ENCODE data around the gene PLEKHD1.
"Not testable (repeated sequence)": the region's sequence is repeated elsewhere in the genome, so short reads cannot be mapped to it uniquely, and the experiment has no call there.

Gene PLEKHD1

DNA sequence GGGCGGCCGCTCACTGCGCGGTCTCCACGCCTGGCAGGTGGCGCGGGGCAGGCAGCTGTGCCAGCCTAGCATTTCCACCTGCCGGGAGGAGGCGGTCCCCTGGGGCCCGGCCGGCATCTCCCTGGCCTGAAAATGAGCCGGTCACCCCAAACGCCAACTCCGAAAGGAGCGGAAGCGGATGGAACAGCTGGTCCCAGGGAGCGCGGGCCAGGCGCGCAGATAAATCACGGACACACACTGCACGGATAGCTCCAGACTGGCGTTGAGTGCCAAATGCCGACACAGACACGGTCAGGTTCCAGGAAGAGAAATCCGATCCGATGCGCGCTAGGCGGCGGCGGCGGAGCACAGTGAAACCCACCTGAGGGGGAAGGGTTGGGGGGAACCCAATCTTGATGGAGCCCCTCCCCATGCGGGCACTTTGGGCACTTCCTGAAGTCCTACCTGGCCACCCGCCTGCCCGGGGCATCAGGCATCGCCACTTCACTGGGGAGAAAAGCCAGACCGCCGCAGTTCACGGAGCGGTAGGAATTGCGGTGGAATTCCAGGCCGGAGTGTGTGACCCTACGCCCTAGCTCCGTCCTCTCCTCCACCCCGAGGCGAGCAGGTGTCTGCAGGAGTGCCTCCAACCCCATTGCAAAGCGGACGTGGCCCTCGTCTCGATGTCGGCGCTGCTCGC lies 624 bp upstream of the PLEKHD1 start:
- no peak for DNase-seq

DNA sequence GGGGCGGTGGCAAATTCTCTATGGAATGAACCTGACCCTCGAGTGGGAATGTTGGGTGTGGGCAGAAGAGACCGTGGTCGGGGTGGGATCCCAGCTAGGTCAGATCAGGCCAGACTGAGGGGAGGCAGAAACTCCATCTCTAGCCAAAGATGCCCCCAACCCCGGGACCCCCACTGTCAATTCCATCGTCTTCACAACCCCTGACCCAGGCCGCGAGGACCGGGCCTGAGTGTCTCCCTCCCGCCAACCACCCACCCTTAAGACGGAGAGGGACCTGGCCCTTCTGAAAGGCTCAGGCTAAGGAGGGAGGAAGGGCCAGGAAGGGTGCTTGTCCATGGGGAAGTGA lies 760 bp downstream of the PLEKHD1 start:
- DNase-seq = no peak

DNA sequence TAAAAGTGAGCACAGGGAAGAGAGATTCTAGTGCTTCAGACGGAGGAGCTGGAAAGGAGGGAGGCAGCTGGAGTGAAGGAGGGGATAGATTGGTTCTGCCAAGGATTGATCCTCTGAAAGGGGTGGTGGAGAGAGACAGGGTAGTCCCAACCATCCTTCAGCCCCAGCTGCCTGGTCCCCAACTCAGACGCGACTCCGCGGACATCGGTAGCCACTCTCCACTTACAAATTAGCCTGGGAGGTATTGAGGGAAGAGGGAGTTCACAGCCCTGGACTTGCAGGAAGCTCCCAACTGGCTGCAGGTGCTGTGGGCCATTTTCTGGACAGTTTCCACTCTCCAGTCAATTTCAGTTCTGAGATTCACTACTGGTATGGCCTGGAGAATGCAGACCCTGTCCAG lies 1.2 kb downstream of the PLEKHD1 start:
- no peak for DNase-seq

- no peak for DNase-seq
Observed at GRCh38 chr14:69487226-69487625, 2.7 kb downstream of the PLEKHD1 start.

- DNase-seq = no peak
Observed at GRCh38 chr14:69487771-69488170, 3.2 kb downstream of the PLEKHD1 start.

DNA sequence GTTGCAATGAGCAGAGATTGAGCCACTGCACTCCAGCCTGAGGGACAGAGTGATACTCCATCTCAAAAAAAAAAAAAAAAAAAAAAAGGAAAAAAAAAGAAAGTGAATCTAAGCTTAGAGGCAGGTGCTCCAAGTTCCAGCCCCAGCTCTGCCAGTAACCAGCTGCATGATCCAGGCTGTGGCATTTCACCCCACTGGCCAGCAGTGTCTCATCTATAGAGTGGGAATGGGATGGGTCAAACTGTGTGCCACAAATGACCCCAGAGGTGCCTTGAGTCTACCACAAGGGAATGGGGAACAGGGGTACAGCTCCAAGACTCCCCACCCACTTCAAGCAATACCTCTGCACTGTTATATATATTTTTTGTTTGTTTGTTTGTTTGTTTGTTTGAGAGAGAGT lies 5.0 kb downstream of the PLEKHD1 start:
- DNase-seq = no peak

GRCh38 chr14:69490219-69490918 lies 5.8 kb downstream of the PLEKHD1 start:
- no peak for DNase-seq

DNA sequence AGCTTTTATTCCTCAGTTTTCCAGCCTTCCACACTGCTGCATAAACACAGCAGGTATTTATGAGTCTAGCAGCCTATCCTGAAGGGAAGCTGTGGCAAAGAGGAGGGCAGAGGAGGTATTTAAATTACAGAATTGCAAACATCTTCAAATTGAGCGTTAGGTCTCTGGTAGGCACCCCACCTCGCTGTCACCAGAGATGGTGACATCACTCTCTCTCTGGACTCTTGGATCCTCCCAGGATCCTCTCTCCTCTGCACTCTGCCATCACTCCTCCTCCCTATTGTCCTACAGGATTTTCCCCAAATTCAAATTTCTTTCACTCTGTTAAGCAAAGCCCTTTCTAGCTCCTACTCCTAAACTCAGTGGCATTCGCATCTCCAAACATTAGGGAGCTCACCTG lies 6.7 kb downstream of the PLEKHD1 start:
- no peak for DNase-seq

- DNase-seq = no peak
Observed at GRCh38 chr14:69493038-69493437, 8.5 kb downstream of the PLEKHD1 start.

DNA sequence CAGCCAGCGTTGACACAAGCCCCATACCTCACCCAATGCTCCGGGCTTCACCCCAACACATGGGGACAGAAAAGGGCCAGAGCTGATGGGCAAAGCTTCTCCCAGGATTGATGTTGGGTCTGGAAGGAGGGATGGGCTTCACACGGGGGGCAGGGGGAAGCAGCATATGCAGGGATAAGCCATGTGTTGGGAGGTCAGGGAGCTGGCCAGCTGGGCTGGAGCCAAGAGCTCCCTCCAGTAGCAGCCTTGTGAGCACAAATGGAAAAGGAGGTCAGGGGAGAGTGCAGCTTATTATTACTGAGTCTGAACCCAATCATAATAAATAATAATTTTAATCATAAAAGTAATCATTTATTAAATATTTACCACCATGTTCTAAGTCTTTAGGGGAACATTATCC lies 9.3 kb downstream of the PLEKHD1 start:
- no peak for DNase-seq

GRCh38 chr14:69495341-69495921 lies 10.9 kb downstream of the PLEKHD1 start:
- DNase-seq = no peak

GRCh38 chr14:69497866-69498265 lies 13.3 kb downstream of the PLEKHD1 start:
- not testable (repeated sequence) for DNase-seq

DNA sequence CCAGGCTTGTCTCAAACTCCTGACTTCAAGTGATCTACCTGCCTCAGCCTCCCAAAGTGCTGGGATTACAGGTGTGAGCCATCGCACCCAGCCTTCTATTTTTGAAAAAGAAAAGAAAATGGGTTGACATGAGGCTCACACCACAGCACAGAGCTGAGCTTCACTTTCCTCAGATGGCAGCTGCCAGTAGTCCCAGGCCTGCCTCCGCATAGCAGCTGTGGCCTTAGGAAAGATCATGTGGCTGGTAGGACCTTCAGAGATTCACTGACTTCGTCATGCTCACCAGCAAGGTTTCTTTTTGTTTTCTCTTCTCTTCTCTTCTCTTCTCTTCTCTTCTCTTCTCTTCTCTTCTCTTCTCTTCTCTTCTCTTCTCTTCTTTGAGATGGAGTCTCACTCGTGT lies 13.8 kb downstream of the PLEKHD1 start:
- not testable (repeated sequence) for DNase-seq

DNA sequence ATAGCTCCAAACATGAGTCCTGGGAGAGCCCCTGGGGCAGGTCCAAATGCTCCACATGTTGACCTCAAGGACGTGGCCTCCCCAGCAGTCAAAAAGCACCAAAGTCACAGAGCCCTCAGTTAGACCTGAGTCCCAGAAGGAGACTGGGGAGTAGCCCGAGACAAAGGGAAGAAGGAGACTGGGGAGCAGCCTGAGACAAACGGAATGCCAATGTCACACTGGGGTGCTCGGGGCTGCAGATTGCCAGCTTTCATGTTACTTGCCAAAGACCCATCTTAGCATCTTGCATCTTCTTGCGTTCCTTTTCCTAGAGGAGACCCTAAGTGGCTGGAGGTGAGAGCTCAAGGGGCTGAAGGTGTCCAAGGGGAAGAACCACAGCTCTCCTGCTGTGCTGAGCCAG lies 14.9 kb downstream of the PLEKHD1 start:
- no peak for DNase-seq

- no peak for DNase-seq
Observed at GRCh38 chr14:69500096-69500495, 15.6 kb downstream of the PLEKHD1 start.

GRCh38 chr14:69500736-69501135 lies 16.2 kb downstream of the PLEKHD1 start:
- no peak for DNase-seq

DNA sequence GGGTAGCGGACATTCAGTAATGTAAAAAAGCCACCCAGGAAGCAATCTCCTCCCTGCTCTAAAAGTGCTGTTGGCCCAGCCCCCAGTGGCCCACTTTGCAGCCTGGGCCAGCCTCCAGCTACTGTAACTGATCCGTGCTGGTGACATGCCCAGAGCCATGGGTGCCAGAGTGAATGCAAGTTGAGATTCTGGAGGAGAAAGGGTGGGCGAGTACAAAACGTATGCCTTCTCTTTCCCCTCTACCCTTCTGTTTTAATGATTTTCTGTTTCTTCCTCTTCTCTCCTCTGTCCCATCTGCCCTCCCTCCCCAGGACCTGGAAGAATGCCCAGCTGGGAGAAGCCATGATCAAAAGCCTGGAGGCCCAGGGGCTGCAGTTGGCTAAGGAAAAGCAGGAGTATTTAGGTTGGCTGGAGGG lies 16.9 kb downstream of the PLEKHD1 start:
- DNase-seq = no peak

- no peak for DNase-seq
Observed at GRCh38 chr14:69504775-69505174, 20.2 kb downstream of the PLEKHD1 start.

DNA sequence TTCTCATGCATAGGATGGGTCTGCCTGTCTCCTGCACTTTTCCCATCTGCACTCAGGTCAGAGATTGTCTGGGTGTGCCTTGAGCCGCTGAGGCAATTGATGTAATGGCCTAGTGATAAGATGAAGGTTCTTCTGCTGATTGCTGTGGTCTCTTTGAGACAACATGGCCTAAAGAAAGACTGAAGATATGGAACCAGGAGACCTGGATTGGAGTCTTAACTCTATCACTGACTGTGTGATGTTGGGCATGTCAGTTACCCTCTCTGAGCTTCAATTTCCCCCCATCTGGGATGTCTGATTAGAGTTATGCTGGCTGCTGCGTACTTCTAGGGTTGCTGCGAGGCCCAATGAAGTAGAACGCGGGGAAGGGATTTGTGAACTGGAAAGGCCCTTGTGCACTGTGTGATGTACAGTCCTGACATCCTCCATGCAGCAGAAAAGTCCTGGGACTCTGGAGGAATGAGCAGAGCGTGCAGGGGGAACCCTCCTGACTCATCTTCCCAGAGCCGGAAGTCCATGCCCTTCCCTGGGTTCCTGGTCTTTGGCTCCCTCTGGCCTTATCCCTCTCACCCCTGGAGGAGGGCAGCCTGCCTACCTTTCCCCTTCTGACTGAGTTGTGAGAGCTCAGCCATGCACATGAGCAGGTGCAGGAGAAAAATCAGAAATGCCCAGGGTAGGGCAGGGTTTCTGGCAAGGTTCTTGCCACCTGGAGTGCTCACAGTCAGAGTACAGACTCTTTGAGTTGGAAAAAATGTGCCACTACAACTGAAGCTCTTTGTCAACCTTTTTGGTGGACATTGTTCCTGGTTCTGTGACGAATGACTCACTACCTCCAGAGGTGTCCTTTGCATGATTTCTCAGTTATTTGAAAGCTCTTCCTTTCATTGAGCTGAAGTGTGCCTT lies 21.1 kb downstream of the PLEKHD1 start:
- no peak for DNase-seq

GRCh38 chr14:69506241-69506595 lies 21.7 kb downstream of the PLEKHD1 start:
- no peak for DNase-seq

GRCh38 chr14:69518289-69519101 lies 34.0 kb downstream of the PLEKHD1 start:
- no peak for DNase-seq
